ENCODE measurements around the gene CHGA. TPM values are rescaled to one million over a fixed set of nuclear protein-coding genes. Genes with fewer than 3 reads are reported as not detected.

CHGA gene
- total RNA-seq, 2 donors from 2014 or later: 69.5 to 80.1 TPM

DNA sequence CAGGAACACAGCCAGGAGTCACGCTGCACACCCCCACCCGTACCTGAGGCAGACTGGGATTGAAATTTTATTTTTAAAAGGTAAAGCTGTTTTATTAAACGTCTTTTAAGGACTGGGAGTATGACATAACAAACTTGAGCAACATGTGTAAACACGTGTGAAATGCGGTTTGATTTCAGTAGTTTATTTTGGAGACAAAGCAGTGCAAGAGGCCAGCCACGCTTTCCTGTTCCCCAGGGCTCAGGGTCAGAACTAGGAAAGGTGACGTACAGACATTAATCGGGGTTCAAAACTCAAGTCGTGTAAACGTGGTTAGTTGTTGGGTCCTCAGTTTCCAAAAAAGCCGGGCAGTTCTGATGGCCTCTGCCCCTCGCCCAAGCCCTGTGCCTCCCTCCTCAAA, 16.7 kb downstream of the CHGA start:
- no peaks in the 10 kb centered on the region for H3K9me3 ChIP-seq
- WGBS, 2 donors: 83 to 87% methylated on average over 12 of the region's 12 CpGs
- no peak for DNase-seq
- no peak overlapping the region for H3K4me3 ChIP-seq
- H3K4me1 ChIP-seq: no peaks in the 10 kb centered on the region
- H3K27ac ChIP-seq: no peak overlapping the region
- H3K27me3 ChIP-seq: no peaks in the 10 kb centered on the region
- intact Hi-C loops (cut with DNase I): no loop called here
- TF ChIP-seq, protein P1, sequence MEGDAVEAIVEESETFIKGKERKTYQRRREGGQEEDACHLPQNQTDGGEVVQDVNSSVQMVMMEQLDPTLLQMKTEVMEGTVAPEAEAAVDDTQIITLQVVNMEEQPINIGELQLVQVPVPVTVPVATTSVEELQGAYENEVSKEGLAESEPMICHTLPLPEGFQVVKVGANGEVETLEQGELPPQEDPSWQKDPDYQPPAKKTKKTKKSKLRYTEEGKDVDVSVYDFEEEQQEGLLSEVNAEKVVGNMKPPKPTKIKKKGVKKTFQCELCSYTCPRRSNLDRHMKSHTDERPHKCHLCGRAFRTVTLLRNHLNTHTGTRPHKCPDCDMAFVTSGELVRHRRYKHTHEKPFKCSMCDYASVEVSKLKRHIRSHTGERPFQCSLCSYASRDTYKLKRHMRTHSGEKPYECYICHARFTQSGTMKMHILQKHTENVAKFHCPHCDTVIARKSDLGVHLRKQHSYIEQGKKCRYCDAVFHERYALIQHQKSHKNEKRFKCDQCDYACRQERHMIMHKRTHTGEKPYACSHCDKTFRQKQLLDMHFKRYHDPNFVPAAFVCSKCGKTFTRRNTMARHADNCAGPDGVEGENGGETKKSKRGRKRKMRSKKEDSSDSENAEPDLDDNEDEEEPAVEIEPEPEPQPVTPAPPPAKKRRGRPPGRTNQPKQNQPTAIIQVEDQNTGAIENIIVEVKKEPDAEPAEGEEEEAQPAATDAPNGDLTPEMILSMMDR (IDR thresholded peaks at IDR 0.05): no peak
- no peak for TF ChIP-seq POLR2A (IDR thresholded peaks at IDR 0.05)
- no peak for ATAC-seq
- H3K36me3 ChIP-seq (replicated peaks in 1 of 2; ENCODE audit: insufficient read depth in 1 of 2, low read depth in 2 of 2): peaks cover 0 to 1% of the 10 kb centered on the region in 2 donors

DNA sequence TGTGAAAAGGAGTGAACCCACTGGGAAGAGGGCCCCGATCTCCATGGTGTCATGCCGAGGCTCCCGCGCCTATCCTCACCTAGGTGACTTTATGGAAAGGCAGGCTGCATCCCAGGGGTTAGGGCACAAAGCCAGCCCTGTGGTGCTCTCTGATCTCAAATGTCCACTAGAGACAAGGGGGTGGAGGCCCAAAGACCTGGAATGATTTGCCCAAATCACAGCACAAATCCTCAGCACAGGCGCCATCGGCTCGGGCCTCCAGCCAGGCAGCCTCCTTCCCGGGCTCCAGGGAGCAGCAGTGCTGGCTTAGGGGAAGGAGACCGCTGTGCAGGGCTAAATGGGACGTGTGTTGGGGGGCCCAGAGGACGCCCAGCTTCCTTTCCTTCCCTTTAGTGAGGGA, 17.6 kb downstream of the CHGA start:
- ATAC-seq (no peak), DNase-seq (no peak)
- H3K4me1 ChIP-seq: no peaks in the 10 kb centered on the region
- 84 to 98% methylated on average over 7 to 11 of the region's 11 CpGs for WGBS, 2 donors
- intact Hi-C loops (cut with DNase I): no loop called here
- H3K27me3 ChIP-seq: no peaks in the 10 kb centered on the region
- no peak for TF ChIP-seq POLR2A (IDR thresholded peaks at IDR 0.05)
- TF ChIP-seq, protein P1 (IDR thresholded peaks at IDR 0.05): no peak
- no peaks in the 10 kb centered on the region for H3K9me3 ChIP-seq
- no peak overlapping the region for H3K4me3 ChIP-seq
- peaks cover 0 to 1% of the 10 kb centered on the region in 2 donors for H3K36me3 ChIP-seq (replicated peaks in 1 of 2; ENCODE audit: insufficient read depth in 1 of 2, low read depth in 2 of 2)
- H3K27ac ChIP-seq: no peak overlapping the region

DNA sequence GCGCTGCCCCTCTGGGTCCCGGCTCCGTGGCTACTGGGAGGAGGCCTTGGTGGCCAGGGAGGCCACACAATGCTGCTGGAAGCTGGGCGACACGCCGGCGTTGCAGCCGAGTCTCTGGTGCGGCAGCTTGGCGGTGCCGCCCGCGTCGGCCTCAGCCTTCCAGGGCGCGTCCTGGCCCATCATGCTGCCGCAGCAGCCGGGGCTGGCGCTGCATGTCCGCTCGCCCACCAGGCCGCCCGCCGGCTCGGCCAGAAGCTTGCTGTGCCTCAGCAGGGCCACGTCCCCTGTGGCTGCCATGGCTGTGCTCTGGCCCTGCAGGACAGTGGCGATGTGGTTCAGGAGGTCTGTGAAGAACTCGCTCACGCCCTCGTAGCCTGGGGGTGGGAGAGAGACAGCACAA, 18.6 kb downstream of the CHGA start:
- WGBS, 2 donors: 92 to 95% methylated on average over 12 to 19 of the region's 30 CpGs

DNA sequence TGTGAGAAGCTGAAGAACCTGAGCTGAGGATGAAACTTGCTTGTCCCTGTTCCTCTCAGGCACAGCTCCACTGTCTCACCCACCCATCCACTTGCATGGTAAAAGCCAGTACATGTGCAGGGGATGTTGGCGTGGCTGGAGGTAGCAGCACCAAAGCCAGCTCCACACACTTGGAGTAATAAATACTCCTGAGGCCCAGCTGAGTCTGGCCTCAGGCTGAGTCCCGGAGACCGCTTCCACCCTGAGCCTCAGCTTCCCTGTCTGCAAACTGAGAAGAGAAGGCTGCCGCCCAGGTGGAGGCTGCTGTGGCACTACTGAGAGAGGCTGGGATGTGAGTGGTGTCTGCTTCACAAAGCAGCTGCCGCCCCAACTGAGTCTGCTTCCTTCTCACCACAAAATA, 19.2 kb downstream of the CHGA start:
- H3K4me1 ChIP-seq: peaks cover 7% of the 10 kb centered on the region
- 95 to 100% methylated on average over 4 to 5 of the region's 5 CpGs for WGBS, 2 donors
- ATAC-seq (no peak), DNase-seq (no peak)
- no peak overlapping the region for H3K4me3 ChIP-seq
- intact Hi-C loops (cut with DNase I): no loop called here
- no peak overlapping the region for H3K27ac ChIP-seq
- H3K9me3 ChIP-seq: no peaks in the 10 kb centered on the region
- H3K36me3 ChIP-seq (replicated peaks in 1 of 2; ENCODE audit: insufficient read depth in 1 of 2, low read depth in 2 of 2): no peaks in the 10 kb centered on the region
- TF ChIP-seq POLR2A (IDR thresholded peaks at IDR 0.05): no peak
- TF ChIP-seq, protein P1 (IDR thresholded peaks at IDR 0.05): no peak
- no peaks in the 10 kb centered on the region for H3K27me3 ChIP-seq

More for the DNA sequence above, 18.6 kb downstream of the CHGA start:
- peaks cover 4% of the 10 kb centered on the region for H3K4me1 ChIP-seq
- H3K9me3 ChIP-seq: no peaks in the 10 kb centered on the region
- no peak overlapping the region for H3K4me3 ChIP-seq
- H3K36me3 ChIP-seq (replicated peaks in 1 of 2; ENCODE audit: insufficient read depth in 1 of 2, low read depth in 2 of 2): peaks cover 0 to 1% of the 10 kb centered on the region in 2 donors
- TF ChIP-seq, protein P1 (IDR thresholded peaks at IDR 0.05): no peak
- no peak for TF ChIP-seq POLR2A (IDR thresholded peaks at IDR 0.05)
- intact Hi-C loops (cut with DNase I): no loop called here
- H3K27me3 ChIP-seq: no peaks in the 10 kb centered on the region
- no peak for ATAC-seq
- no peak overlapping the region for H3K27ac ChIP-seq
- DNase-seq: no peak

DNA sequence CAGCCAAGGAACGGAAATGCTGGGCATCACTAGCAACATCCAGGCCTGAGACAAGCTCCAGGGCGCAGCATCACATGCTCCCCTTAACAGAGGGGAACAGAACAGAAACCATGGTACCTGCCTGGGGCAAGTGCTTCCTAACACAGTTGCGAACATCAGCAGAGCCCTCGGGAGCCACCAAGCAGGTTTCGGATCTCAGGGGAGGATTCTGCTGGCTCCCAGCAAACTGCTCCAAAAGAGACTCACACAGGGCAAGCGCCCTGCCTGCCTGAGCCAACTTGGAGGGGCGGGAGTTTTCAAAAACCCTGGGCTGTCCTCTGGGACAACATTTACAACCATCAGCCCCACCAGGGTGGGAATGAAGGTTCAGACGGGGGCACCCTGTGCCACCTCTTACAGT, 19.6 kb downstream of the CHGA start:
- Histone ChIP-seq H3K36me3 (replicated peaks in 1 of 2; ENCODE audit: insufficient read depth in 1 of 2, low read depth in 2 of 2) (no peaks in the 10 kb centered on the region), H3K27ac (no peak overlapping the region), H3K9me3 (no peaks in the 10 kb centered on the region), H3K4me3 (no peak overlapping the region), H3K4me1 (peaks cover 7% of the 10 kb centered on the region), H3K27me3 (no peaks in the 10 kb centered on the region)
- WGBS, 2 donors: 90 to 93% methylated on average over 7 to 8 of the region's 8 CpGs
- DNase-seq: no peak
- no peak for ATAC-seq
- intact Hi-C loops (cut with DNase I): no loop called here
- TF ChIP-seq POLR2A (IDR thresholded peaks at IDR 0.05): no peak
- TF ChIP-seq, protein P1 (IDR thresholded peaks at IDR 0.05): no peak
